NT2/D1 (cell line): ENCODE measurements around the gene TCN1.

Experiments
- SUZ12 ChIP-seq: IDR thresholded peaks from 2 replicates; pipeline ENCODE4 v1.6.1; 2011; ENCODE audit not compliant: insufficient read length, insufficient read depth; ENCODE audit errors: extremely low read depth
- YY1 ChIP-seq: IDR thresholded peaks from 2 replicates; pipeline ENCODE4 v1.6.1; 2011; ENCODE audit not compliant: insufficient read length, insufficient read depth
- ZNF274 ChIP-seq: IDR thresholded peaks from 2 replicates; pipeline ENCODE4 v1.6.1; 2011; ENCODE audit warnings: mild to moderate bottlenecking, low read depth, low read length

DNA sequence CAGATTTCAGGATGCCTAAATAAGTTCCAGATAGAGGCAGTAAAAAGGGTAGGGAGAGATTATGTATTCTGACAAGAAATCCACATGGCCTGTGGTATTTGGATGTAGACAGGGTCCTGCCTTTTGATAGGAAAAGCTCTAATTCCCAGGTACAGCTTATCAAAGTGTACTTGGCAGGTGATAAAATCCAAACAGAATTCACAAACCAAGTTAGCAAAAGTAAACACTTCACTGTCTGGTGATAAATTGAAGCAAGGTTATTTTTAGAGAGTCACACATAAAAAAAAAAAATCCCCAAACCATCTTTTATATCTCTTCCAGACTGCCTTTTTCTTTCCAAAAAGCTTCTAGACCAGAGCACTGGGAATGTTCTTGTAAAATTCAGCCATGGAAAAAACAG, 26.7 kb downstream of the TCN1 start:
- TF ChIP-seq ZNF274 (no peak), YY1 (no peak), SUZ12 (no peak)
